Effector memory CD8-positive, alpha-beta T cell (primary cell): ENCODE data around the gene SH3BGRL2.

ENCODE experiments used
- ATAC-seq: fragments of 150-1000 bp; cut with Tn5 transposase; replicated peaks from 2 replicates; pipeline ENCODE4 v1.10.0; 2021; ENCODE audit warnings: mild to moderate bottlenecking, moderate library complexity
- DNase-seq, 3 experiments: peaks; one replicate each; pipeline ENCODE4 v3.0.0; 2021
- H3K27ac Mint-ChIP-seq, 2 donors: one replicate each; pipeline ENCODE4 v1.8.0; 2022; ENCODE audit warnings: mild to moderate bottlenecking in 2 of 2, mixed read lengths in 2 of 2, moderate library complexity in 2 of 2
- H3K27me3 Mint-ChIP-seq, 2 donors: one replicate each; pipeline ENCODE4 v1.8.0; 2022; ENCODE audit warnings: mixed read lengths in 2 of 2
- H3K36me3 Mint-ChIP-seq: one replicate; pipeline ENCODE4 v1.8.0; 2022; ENCODE audit warnings: mild to moderate bottlenecking, moderate library complexity, mixed read lengths; ENCODE audit not compliant: insufficient read depth
- H3K4me1 Mint-ChIP-seq, 2 donors: one replicate each; pipeline ENCODE4 v1.8.0; 2022; ENCODE audit warnings: low read depth in 2 of 2, mixed read lengths in 2 of 2
- H3K4me3 Mint-ChIP-seq, 2 donors: one replicate each; pipeline ENCODE4 v1.8.0; 2022; ENCODE audit warnings: mild to moderate bottlenecking in 2 of 2, mixed read lengths in 2 of 2, moderate library complexity in 2 of 2
- H3K9me3 Mint-ChIP-seq, 2 donors: one replicate each; pipeline ENCODE4 v1.8.0; 2022; ENCODE audit warnings: mixed read lengths in 2 of 2

SH3BGRL2 gene

GRCh38 chr6:79705456-79705995 is 74.4 kb downstream of the SH3BGRL2 start:
- Mint-ChIP-seq H3K27ac (no peak overlapping the region), H3K36me3 (no peaks in the 10 kb centered on the region), H3K27me3 (no peaks in the 10 kb centered on the region), H3K9me3 (no peaks in the 10 kb centered on the region), H3K4me1 (peaks cover 5 to 6% of the 10 kb centered on the region in 2 donors), H3K4me3 (no peak overlapping the region)
- no peak for DNase-seq
- no peak for ATAC-seq

GRCh38 chr6:79706527-79706926 is 75.4 kb downstream of the SH3BGRL2 start:
- Mint-ChIP-seq H3K27ac (no peak overlapping the region), H3K4me3 (no peak overlapping the region), H3K36me3 (no peaks in the 10 kb centered on the region), H3K4me1 (peaks cover 5 to 6% of the 10 kb centered on the region in 2 donors), H3K9me3 (no peaks in the 10 kb centered on the region), H3K27me3 (no peaks in the 10 kb centered on the region)
- DNase-seq: no peak
- ATAC-seq: no peak

GRCh38 chr6:79707621-79708020 is 76.5 kb downstream of the SH3BGRL2 start:
- Mint-ChIP-seq H3K27me3 (no peaks in the 10 kb centered on the region), H3K9me3 (no peaks in the 10 kb centered on the region), H3K27ac (no peak overlapping the region), H3K4me1 (peaks cover 4% of the 10 kb centered on the region in 2 donors), H3K36me3 (no peaks in the 10 kb centered on the region), H3K4me3 (no peak overlapping the region)
- no peak for ATAC-seq
- no peak for DNase-seq

GRCh38 chr6:79708095-79708791 is 77.1 kb downstream of the SH3BGRL2 start:
- no peak for ATAC-seq
- no peaks in the 10 kb centered on the region for H3K9me3 Mint-ChIP-seq
- H3K4me3 Mint-ChIP-seq: no peak overlapping the region
- no peak for DNase-seq
- H3K27ac Mint-ChIP-seq: no peak overlapping the region
- no peaks in the 10 kb centered on the region for H3K27me3 Mint-ChIP-seq
- no peaks in the 10 kb centered on the region for H3K4me1 Mint-ChIP-seq
- H3K36me3 Mint-ChIP-seq: no peaks in the 10 kb centered on the region

- Mint-ChIP-seq H3K27ac (no peak overlapping the region), H3K9me3 (no peaks in the 10 kb centered on the region), H3K4me1 (no peaks in the 10 kb centered on the region)
These were observed 79.0 kb downstream of the SH3BGRL2 start for GRCh38 chr6:79710127-79710526.

GRCh38 chr6:79711167-79711566 is 80.0 kb downstream of the SH3BGRL2 start:
- H3K27me3 Mint-ChIP-seq: peaks cover 0 to 8% of the 10 kb centered on the region in 2 donors
- H3K9me3 Mint-ChIP-seq: no peaks in the 10 kb centered on the region
- ATAC-seq (no peak), DNase-seq (no peak)
- no peak overlapping the region for H3K27ac Mint-ChIP-seq
- H3K36me3 Mint-ChIP-seq: no peaks in the 10 kb centered on the region
- H3K4me1 Mint-ChIP-seq: no peaks in the 10 kb centered on the region
- H3K4me3 Mint-ChIP-seq: no peak overlapping the region

More at GRCh38 chr6:79710127-79710526, 79.0 kb downstream of the SH3BGRL2 start:
- H3K36me3 Mint-ChIP-seq: no peaks in the 10 kb centered on the region
- H3K4me3 Mint-ChIP-seq: no peak overlapping the region
- ATAC-seq: no peak
- H3K27me3 Mint-ChIP-seq: peaks cover 0 to 6% of the 10 kb centered on the region in 2 donors
- DNase-seq: no peak

- Mint-ChIP-seq H3K36me3 (no peaks in the 10 kb centered on the region), H3K27me3 (peaks cover 0 to 8% of the 10 kb centered on the region in 2 donors), H3K4me1 (no peaks in the 10 kb centered on the region), H3K27ac (no peak overlapping the region), H3K4me3 (no peak overlapping the region), H3K9me3 (no peaks in the 10 kb centered on the region)
- ATAC-seq (no peak), DNase-seq (no peak)
These were observed 81.0 kb downstream of the SH3BGRL2 start for GRCh38 chr6:79712144-79712543.

- no peak for DNase-seq
These were observed 81.5 kb downstream of the SH3BGRL2 start for GRCh38 chr6:79712616-79713135.

GRCh38 chr6:79713701-79714322 is 82.7 kb downstream of the SH3BGRL2 start:
- no peaks in the 10 kb centered on the region for H3K36me3 Mint-ChIP-seq
- ATAC-seq: peak; percentile 50
- H3K27ac Mint-ChIP-seq: no peak overlapping the region
- no peaks in the 10 kb centered on the region for H3K9me3 Mint-ChIP-seq
- DNase-seq: peak; percentile 14 to 24 (median 21)
- peaks cover 0 to 8% of the 10 kb centered on the region in 2 donors for H3K27me3 Mint-ChIP-seq
- H3K4me1 Mint-ChIP-seq: no peaks in the 10 kb centered on the region
- no peak overlapping the region for H3K4me3 Mint-ChIP-seq

More at GRCh38 chr6:79712616-79713135, 81.5 kb downstream of the SH3BGRL2 start:
- H3K36me3 Mint-ChIP-seq: no peaks in the 10 kb centered on the region
- peaks cover 0 to 8% of the 10 kb centered on the region in 2 donors for H3K27me3 Mint-ChIP-seq
- H3K4me1 Mint-ChIP-seq: no peaks in the 10 kb centered on the region
- no peak overlapping the region for H3K27ac Mint-ChIP-seq
- no peak overlapping the region for H3K4me3 Mint-ChIP-seq
- no peak for ATAC-seq
- no peaks in the 10 kb centered on the region for H3K9me3 Mint-ChIP-seq

GRCh38 chr6:79717989-79718388 is 86.9 kb downstream of the SH3BGRL2 start:
- no peaks in the 10 kb centered on the region for H3K36me3 Mint-ChIP-seq
- H3K9me3 Mint-ChIP-seq: no peaks in the 10 kb centered on the region
- H3K27ac Mint-ChIP-seq: no peak overlapping the region
- DNase-seq (no peak), ATAC-seq (no peak)
- H3K27me3 Mint-ChIP-seq: peaks cover 0 to 8% of the 10 kb centered on the region in 2 donors
- H3K4me3 Mint-ChIP-seq: no peak overlapping the region
- no peaks in the 10 kb centered on the region for H3K4me1 Mint-ChIP-seq

- Mint-ChIP-seq H3K9me3 (no peaks in the 10 kb centered on the region), H3K27me3 (peaks cover 0 to 10% of the 10 kb centered on the region in 2 donors), H3K36me3 (no peaks in the 10 kb centered on the region), H3K4me1 (no peaks in the 10 kb centered on the region), H3K27ac (no peak overlapping the region), H3K4me3 (no peak overlapping the region)
- no peak for ATAC-seq
- DNase-seq: no peak
These were observed 87.5 kb downstream of the SH3BGRL2 start for GRCh38 chr6:79718509-79719247.

- no peak for DNase-seq
- H3K4me1 Mint-ChIP-seq: no peaks in the 10 kb centered on the region
- H3K4me3 Mint-ChIP-seq: no peak overlapping the region
- H3K36me3 Mint-ChIP-seq: no peaks in the 10 kb centered on the region
- no peak for ATAC-seq
- H3K27me3 Mint-ChIP-seq: peaks cover 6 to 15% of the 10 kb centered on the region in 2 donors
- no peak overlapping the region for H3K27ac Mint-ChIP-seq
- no peaks in the 10 kb centered on the region for H3K9me3 Mint-ChIP-seq
These were observed 88.3 kb downstream of the SH3BGRL2 start for GRCh38 chr6:79719248-79719960.

- no peaks in the 10 kb centered on the region for H3K36me3 Mint-ChIP-seq
- H3K27ac Mint-ChIP-seq: no peak overlapping the region
- no peak overlapping the region for H3K4me3 Mint-ChIP-seq
- no peaks in the 10 kb centered on the region for H3K9me3 Mint-ChIP-seq
- ATAC-seq (no peak), DNase-seq (no peak)
- H3K4me1 Mint-ChIP-seq: no peaks in the 10 kb centered on the region
- H3K27me3 Mint-ChIP-seq: peaks cover 19 to 32% of the 10 kb centered on the region in 2 donors
These were observed 93.7 kb downstream of the SH3BGRL2 start for GRCh38 chr6:79724816-79725215.
